ENCODE measurements around the gene LIPA. TPM values are rescaled to one million over a fixed set of nuclear protein-coding genes. Genes with fewer than 3 reads are reported as not detected.

Gene LIPA
- total RNA-seq, 1 donor from 2014 or later: 62.5 TPM

- DNase-seq (ENCODE audit: low read depth in 2 of 2): no peak
Measured at GRCh38 chr10:89165923-89166322, 85.7 kb downstream of the LIPA start.

DNA sequence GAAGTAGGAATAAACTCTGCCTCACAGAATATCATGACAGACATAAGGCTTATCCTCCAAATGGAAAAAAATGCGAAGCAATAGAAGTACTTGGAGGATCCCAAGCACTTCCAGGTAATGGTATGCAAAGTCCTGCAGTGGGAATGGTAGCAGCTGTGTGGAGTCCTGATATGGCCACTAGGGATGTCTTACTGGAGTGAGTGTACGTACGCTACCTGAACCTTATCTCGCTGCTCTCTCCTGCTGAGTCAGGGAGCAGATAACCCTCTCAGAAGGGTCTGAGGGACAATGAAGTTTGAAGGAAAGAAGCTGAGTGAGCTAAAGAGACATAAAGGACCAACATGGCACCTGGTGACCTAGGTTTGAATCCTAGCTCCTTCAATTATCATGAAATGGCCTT lies 86.7 kb downstream of the LIPA start:
- DNase-seq (ENCODE audit: low read depth in 2 of 2): no peak

DNA sequence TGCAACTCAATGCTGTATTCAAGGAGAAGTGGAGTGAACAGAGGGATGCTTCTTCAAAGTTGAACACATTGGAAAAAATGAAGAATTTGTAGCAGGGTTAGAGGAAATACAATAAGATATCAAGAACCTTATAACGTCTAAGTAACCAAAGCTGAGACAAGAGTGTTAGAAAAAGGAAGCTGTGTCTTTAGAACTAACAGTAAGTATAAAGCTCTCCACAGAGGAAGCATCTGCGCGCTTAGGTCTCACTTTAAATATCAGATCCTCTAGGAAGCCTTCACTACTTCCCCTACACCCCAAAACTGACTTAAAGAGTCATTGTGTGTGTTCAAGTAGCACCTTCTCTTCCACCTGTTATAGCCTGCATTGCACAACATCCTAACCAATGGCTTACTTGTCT lies 87.5 kb downstream of the LIPA start:
- no peak for DNase-seq (ENCODE audit: low read depth in 2 of 2)

Other genes with a start within 250 kb of the LIPA start
- 3.6 and 3.9 TPM in 2 replicates for gene CH25H, start 44.5 kb downstream of the LIPA start, total RNA-seq
- 6.5 and 27.3 TPM in 2 replicates for gene IFIT2, start 50.3 kb upstream of the LIPA start, total RNA-seq
- gene IFIT3, start 76.2 kb upstream of the LIPA start, total RNA-seq: 7.3 and 15.7 TPM in 2 replicates
- gene IFIT1B, start 126.3 kb upstream of the LIPA start, total RNA-seq: not detected in 2 replicates
- gene IFIT1, start 140.8 kb upstream of the LIPA start, total RNA-seq: 1.0 and 1.8 TPM in 2 replicates
- gene IFIT5, start 162.8 kb upstream of the LIPA start, total RNA-seq: 5.9 and 16.9 TPM in 2 replicates